ENCODE measurements around the gene BPI. TPM values are rescaled to one million over a fixed set of nuclear protein-coding genes. Genes with fewer than 3 reads are reported as not detected.

The BPI gene
- total RNA-seq, 6 experiments from 2014 or later: 0.26 to 1.3 (median 0.60) TPM; not detected in 2

- Histone ChIP-seq H3K4me1 (peaks cover 0 to 4% (median 0%) of the 10 kb centered on the region in 4 donors), H3K36me3 (no peaks in the 10 kb centered on the region), H3K9me3 (no peaks in the 10 kb centered on the region), H3K27me3 (no peaks in the 10 kb centered on the region), H3K4me3 (no peak overlapping the region), H3K27ac (no peak overlapping the region)
- WGBS (ENCODE audit: insufficient coverage, low coverage, low lambda C conversion rate, missing lambda C conversion rate): 50% methylated on average over 1 of the region's 5 CpGs
- DNase-seq: peak in 1 of 3 donors; percentile 25
- TF ChIP-seq POLR2A (IDR thresholded peaks at IDR 0.05): no peak
- no peak for TF ChIP-seq CTCF (IDR thresholded peaks at IDR 0.05)
- no peak for ATAC-seq
- intact Hi-C loops (cut with DNase I): no loop called here
Measured at GRCh38 chr20:38284893-38285444, 19.0 kb upstream of the BPI start.

GRCh38 chr20:38286586-38287531 lies 17.1 kb upstream of the BPI start:
- Histone ChIP-seq H3K4me1 (peaks cover 0 to 10% (median 0%) of the 10 kb centered on the region in 4 donors), H3K9me3 (no peaks in the 10 kb centered on the region), H3K4me3 (no peak overlapping the region), H3K27me3 (no peaks in the 10 kb centered on the region), H3K36me3 (no peaks in the 10 kb centered on the region), H3K27ac (no peak overlapping the region)
- intact Hi-C loops (cut with DNase I): no loop called here
- TF ChIP-seq POLR2A (IDR thresholded peaks at IDR 0.05) (no peak), CTCF (IDR thresholded peaks at IDR 0.05) (no peak)
- no peak for ATAC-seq
- WGBS (ENCODE audit: insufficient coverage, low coverage, low lambda C conversion rate, missing lambda C conversion rate): 47% methylated on average over 15 of the region's 16 CpGs
- peak in 1 of 3 donors; percentile 39 for DNase-seq

- Histone ChIP-seq H3K4me3 (peak overlapping the region in 2 of 3 donors; percentile 4 to 28), H3K9me3 (no peaks in the 10 kb centered on the region), H3K36me3 (no peaks in the 10 kb centered on the region), H3K27ac (no peak overlapping the region), H3K27me3 (no peaks in the 10 kb centered on the region), H3K4me1 (peaks cover 0 to 30% (median 3%) of the 10 kb centered on the region in 4 donors)
- intact Hi-C loops (cut with DNase I): no loop called here
- ATAC-seq (peak; percentile 67 to 86 (median 78)), DNase-seq (peak in 1 of 3 donors; percentile 54)
- 41% methylated on average over 12 of the region's 21 CpGs for WGBS (ENCODE audit: insufficient coverage, low coverage, low lambda C conversion rate, missing lambda C conversion rate)
- TF ChIP-seq CTCF (IDR thresholded peaks at IDR 0.05): peak; percentile 33 to 55 (median 46)
- no peak for TF ChIP-seq POLR2A (IDR thresholded peaks at IDR 0.05)
Measured at GRCh38 chr20:38290829-38291814, 12.8 kb upstream of the BPI start.

- ATAC-seq (no peak), DNase-seq (no peak)
- no peak overlapping the region for H3K27ac ChIP-seq
- peaks cover 0 to 30% (median 3%) of the 10 kb centered on the region in 4 donors for H3K4me1 ChIP-seq
- 63% methylated on average over 1 of the region's 3 CpGs for WGBS (ENCODE audit: insufficient coverage, low coverage, low lambda C conversion rate, missing lambda C conversion rate)
- H3K36me3 ChIP-seq: no peaks in the 10 kb centered on the region
- TF ChIP-seq POLR2A (IDR thresholded peaks at IDR 0.05): no peak
- H3K9me3 ChIP-seq: no peaks in the 10 kb centered on the region
- no peak overlapping the region for H3K4me3 ChIP-seq
- intact Hi-C loops (cut with DNase I): no loop called here
- no peaks in the 10 kb centered on the region for H3K27me3 ChIP-seq
Measured at GRCh38 chr20:38291966-38292365, 12.0 kb upstream of the BPI start.
